GM19193 (cell line): Measurements from ENCODE around the gene SKAP2.

Experiments
- POLR2A ChIP-seq: IDR thresholded peaks from 4 replicates; pipeline ENCODE4 v1.6.1; 2011; ENCODE audit not compliant: insufficient read depth, insufficient read length; ENCODE audit errors: extremely low read depth

The SKAP2 gene, protein sequence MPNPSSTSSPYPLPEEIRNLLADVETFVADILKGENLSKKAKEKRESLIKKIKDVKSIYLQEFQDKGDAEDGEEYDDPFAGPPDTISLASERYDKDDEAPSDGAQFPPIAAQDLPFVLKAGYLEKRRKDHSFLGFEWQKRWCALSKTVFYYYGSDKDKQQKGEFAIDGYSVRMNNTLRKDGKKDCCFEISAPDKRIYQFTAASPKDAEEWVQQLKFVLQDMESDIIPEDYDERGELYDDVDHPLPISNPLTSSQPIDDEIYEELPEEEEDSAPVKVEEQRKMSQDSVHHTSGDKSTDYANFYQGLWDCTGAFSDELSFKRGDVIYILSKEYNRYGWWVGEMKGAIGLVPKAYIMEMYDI

GRCh38 chr7:26864309-26865093 is at the start of gene SKAP2:
Gene SKAP2 (minus strand): TSS chr7:26864590. CDS start chr7:26864429, 161 bp downstream.
- TF ChIP-seq POLR2A = peak; percentile 92

- TF ChIP-seq POLR2A = no peak
Measured at GRCh38 chr7:26912933-26913536, 48.6 kb upstream of the SKAP2 start.

GRCh38 chr7:26912338-26912737 is 47.9 kb upstream of the SKAP2 start:
- TF ChIP-seq POLR2A = no peak

GRCh38 chr7:26910221-26910620 is 45.8 kb upstream of the SKAP2 start:
- no peak for TF ChIP-seq POLR2A

GRCh38 chr7:26900251-26900650 is 35.9 kb upstream of the SKAP2 start:
- no peak for TF ChIP-seq POLR2A

DNA sequence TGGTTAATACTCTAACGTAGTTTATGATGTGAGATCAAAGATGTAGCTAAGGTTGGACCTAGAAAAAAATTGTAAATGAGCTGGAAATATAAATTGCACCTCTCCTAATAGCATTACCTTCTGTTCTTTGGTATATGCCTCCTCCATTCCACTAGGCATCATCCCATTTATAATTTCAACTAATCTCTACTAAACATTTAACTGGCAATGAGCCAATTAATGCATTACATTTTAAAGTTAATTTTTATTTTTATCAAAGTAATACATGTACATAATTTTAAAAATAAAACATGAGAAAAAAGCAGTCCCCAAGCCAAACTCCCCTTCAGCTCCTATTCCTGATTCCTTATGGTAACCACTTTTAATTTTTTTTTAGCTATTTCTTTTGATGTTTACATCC is 35.1 kb upstream of the SKAP2 start:
- no peak for TF ChIP-seq POLR2A

DNA sequence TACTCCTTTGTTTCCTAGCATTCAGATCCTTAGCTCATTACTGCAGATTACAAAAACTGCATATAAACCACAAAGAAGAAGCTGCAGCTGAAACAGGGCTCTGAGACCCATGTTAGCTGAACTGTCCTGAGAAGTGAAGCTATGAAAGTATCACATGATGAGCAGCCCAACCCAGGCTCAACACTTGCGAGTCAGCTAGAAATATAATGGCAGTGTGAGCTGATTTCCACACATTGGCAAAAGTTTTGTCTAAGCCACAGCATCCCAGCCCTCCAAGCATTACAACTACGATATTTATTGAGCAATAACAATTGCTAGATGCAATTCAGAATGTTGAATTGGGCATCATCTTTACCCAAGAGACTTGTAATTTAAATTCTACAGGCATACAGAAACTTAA is 34.5 kb upstream of the SKAP2 start:
- no peak for TF ChIP-seq POLR2A

DNA sequence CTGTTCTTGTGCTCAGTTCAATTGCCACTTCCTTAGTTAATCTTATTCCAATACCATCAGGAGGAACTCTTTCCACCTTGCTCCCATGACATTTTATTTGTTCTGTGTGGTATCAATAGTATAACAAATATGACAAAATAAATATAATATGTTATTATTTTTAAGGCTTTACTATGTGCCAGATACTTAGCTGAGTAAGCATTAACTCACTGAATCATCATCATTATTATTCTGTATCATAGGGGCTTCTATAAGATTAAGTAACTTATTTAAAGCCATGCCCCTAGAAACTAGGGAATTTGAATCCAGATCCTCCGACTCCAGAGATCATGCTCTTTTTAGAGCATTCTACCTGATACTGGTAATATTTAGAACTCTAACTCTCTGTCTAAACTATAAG is 33.5 kb upstream of the SKAP2 start:
- no peak for TF ChIP-seq POLR2A

GRCh38 chr7:26891400-26892350 is 27.3 kb upstream of the SKAP2 start:
- TF ChIP-seq POLR2A = no peak

DNA sequence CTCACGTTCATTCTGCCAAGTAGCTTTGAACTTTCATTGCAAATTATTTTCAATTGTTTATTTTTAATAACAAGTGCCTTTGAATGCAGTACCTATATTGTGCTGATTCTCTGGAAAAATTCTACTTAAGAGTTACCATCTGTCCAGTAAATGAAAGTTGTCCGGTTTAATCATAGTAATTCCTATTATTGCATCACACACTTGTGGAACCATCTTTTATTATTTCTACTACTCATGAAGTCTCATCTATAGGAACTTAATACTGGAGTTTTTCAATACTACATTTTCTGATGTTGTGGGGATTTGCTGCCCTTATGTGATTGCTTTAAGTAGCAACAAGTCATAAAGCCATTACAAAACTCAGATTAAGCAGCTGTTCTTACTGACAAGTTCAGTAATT is 16.5 kb upstream of the SKAP2 start:
- no peak for TF ChIP-seq POLR2A

DNA sequence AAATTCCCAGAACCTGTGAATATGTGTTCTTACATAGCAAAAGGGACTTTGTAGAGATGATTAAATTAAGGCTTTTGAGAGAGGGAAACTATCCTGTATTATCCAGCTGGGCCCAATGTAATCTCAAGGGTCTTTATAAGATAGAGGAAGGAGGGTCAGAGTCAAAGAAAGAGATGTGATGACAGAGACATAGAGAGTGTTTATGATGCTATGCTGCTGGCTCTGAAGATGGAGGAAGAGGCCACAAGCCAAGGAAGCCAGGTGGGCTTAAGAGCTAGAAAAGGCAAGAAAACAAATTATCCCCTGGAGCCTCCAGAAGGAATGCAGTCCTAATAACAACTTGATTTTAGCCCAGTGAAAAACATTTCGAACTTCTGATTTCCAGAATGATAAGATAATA is 15.3 kb upstream of the SKAP2 start:
- TF ChIP-seq POLR2A = no peak

DNA sequence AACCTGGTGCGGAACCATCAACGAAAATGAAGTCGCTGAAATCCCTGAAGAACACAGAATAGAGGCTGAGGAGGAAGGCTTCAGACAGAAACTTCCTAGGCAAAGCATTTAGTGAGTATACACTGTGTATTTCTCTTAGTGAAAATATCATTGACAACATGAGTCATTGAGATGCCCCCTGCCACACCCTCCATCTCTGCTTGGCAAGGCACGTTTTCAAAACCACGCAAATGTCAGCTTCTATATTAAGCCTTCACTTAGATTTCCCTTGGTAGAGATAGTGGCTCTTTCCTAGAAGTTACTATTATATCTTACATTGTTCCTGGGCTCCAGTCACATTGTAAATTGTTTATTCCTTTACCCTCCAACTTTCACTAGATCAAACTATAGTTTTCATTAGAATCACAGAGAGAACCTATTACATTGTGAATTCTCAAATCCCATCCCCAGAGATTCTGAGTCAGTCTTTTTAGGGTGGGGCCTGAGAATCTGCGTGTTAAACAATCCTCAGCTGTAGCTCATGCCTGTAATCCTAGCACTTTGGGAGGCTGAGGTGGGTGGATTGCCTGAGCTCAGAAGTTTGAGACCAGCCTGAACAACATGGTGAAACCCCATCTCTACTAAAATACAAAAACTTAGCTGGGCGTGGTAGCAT is 4.6 kb upstream of the SKAP2 start:
- no peak for TF ChIP-seq POLR2A

- no peak for TF ChIP-seq POLR2A
Measured at GRCh38 chr7:26865094-26865388, 651 bp upstream of the SKAP2 start.
